NCI-H146 treated with DMSO at 0.1 percent for 48 hours (cell line): ENCODE results near the gene YIPF5.

Experiments
- DNase-seq: peaks from one replicate; lab custom pipeline; 2025; ENCODE audit not compliant: unreplicated experiment; lab: John Stamatoyannopoulos, UW

Gene YIPF5

DNA sequence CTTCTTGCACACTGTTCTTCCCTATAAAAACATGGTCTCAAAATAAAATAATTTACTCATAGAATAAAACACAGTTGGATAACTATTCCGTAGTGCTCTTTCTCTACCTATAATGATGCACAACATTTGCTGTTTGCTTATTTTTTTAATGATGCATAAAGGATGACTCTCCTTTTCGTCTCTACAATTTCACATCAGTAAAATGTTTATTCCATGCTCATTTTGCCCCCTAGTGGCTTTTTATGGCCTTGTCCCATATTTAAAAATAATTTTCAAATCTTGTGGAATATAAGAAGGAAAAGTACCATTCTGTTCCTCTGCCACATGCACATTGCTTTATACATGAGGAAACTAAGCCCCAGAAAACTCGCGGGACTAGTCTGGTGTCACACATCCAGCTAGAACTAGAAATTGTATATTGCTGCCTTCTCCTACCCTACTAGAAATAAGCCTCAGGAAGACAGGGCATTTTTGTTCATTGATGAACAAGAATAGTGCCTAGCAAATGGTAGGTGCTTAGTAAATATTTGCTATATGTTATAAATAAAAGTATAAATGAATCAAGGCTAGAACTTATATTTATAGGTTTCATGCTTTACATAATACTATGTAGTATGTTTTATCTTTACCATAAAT is 12.9 kb upstream of the YIPF5 start:
- no peak for DNase-seq

DNA sequence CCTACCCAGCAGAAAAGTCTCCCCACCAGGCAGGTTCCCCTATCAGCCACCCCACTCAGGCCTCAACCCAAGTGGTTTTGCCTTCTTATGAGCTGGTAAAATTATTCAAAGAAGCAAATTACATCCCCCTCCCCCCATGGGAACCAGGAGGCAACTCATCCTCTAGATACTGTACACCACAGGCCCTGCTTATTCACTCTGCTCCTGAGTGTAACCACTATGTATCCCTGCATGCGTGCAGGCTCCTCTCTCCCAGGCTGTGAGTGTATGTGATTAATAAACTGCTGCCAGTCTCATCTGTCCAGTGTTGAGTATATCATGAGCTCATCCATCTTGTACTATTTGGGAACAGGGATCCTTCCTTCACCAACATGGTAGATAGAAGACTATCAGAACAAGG is 8.8 kb upstream of the YIPF5 start:
- DNase-seq: no peak

GRCh38 chr5:144177548-144177947 is 7.1 kb upstream of the YIPF5 start:
- no peak for DNase-seq

- no peak for DNase-seq
These were observed 3.3 kb upstream of the YIPF5 start for GRCh38 chr5:144173766-144174165.

DNA sequence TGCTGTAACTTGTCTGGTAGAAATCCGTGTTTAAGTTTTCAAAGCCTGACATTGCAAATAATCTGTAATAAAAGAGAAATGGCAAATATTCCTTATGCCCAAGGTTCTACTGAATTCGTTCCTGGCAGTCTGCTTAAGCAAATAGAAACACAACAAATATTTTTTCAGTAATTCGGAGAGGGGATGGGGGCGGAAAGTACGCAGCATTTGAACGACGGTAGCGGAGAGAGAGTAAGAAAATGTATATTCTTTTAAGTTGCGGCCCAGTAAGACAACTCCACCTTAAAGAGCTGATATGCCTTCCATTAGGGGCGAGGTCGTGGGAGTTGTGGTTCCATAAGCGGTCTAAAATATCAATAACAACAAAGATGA is 569 bp downstream of the YIPF5 start:
- DNase-seq: no peak

DNA sequence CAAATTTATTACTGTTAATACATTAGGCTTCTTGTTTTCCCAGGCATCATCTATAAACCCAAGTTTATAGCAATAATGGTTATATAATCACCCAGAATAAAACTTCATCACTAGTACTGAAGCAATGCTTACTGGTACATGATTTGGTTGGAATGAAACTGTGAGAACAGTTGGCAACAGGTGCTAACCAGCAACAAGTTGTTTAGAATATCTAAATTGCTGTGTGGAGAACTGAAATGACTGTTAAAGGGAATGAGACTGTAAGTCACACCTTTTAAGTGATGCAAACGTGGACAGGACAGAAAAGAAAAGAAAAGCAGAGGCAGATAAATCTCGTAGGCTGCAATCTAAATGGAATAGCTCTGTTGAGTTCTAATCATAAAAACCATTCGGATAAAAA is 2.5 kb downstream of the YIPF5 start:
- no peak for DNase-seq

- no peak for DNase-seq
These were observed 3.8 kb downstream of the YIPF5 start for GRCh38 chr5:144166696-144167095.

DNA sequence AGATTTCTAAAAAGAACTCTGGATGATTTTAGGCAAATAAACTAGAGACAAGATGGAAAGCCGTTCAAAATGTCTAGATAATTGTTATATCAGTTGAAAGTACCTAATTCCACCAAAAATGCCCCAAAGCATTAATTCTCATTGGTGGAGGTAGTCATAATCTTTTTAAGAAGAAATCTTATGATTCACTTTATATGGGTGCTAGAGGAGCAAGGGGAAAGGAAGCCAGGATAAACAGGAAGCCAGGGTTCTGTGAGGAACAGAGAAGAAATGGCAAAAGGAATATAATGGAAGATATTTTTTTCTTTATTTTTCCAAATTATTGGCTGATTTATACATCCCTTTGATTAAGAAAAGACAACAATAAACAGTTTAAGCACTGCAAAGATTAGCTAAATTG is 7.8 kb downstream of the YIPF5 start:
- no peak for DNase-seq

GRCh38 chr5:144156767-144157171 is 13.7 kb downstream of the YIPF5 start:
- DNase-seq: no peak

DNA sequence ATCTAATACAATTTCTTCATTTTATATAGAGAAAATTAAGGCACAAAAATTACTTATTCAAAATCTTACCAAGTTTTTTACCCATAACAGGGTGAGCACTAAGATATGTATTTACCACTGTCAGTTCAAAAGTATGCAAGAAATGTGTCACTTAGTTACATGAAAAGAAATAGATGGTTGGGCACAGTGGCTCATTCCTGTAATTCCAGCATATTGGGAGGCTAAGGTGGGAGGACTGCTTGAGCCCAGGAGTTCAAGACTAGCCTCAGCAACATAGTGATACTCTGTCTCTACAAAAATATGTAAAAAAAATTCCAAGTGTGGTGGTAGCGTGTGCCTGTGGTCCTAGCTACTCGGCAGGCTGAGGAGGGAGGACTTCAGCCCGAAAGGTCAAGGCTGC is 19.4 kb downstream of the YIPF5 start:
- no peak for DNase-seq

GRCh38 chr5:144144956-144145751 is 25.3 kb downstream of the YIPF5 start:
- peak; percentile 10 for DNase-seq

DNA sequence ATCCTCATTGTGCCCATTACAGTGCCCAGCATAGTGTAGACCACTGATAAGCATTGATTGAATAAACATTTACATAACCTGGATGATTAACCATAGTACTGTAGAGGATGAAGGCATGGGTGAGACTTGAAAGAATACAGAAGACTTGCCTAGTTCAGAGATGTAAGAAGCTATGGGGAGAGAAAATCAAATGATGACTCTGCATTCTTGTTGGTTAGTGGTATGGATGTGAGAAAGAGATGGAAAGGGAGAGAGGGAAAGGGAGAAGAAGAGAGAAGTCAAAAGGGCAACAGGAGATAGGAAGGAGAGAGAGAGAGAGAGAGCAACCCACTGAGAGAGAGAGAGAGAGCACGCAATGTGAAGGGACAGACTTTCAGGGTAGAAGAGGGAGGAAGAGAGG is 26.8 kb downstream of the YIPF5 start:
- DNase-seq: no peak

DNA sequence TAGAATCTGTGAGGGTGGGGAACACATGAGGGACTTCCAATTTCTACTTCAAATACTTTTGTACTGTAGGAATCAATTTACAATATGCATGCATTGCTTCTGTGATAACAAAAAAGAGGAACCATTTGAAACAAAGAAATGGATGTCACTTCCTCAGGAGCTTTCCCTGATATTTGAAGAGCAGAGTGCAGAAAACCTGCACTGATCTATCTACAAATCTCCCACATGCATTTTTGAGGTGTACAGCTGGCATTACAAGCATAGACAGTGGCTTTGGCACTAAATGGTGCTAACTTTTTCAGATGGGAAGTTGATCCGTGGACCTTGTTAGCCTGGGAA is 27.7 kb downstream of the YIPF5 start:
- DNase-seq: no peak

- peak; percentile 6 for DNase-seq
These were observed 28.2 kb downstream of the YIPF5 start for GRCh38 chr5:144142139-144142823.

GRCh38 chr5:144141585-144141984 is 28.9 kb downstream of the YIPF5 start:
- no peak for DNase-seq

DNA sequence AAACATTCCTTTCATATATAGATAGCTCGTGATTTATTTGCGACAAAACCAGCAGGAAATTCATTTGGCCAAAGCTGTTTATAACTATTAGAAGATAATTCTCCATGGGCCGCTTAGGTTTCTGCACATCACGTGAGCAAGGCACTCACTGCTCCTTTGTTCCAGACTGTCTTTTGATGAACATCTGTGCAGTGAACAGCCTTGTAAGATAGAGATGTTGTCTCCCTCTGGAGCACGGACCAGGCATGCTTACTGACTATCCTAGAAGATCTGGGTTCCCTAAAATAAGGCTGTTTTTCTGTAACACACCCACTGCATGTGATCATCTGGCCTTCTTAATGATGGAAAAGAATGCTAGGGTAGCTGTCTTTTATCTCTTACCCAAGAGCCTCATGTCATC is 30.9 kb downstream of the YIPF5 start:
- no peak for DNase-seq

- no peak for DNase-seq
These were observed 35.2 kb downstream of the YIPF5 start for GRCh38 chr5:144135113-144135762.

DNA sequence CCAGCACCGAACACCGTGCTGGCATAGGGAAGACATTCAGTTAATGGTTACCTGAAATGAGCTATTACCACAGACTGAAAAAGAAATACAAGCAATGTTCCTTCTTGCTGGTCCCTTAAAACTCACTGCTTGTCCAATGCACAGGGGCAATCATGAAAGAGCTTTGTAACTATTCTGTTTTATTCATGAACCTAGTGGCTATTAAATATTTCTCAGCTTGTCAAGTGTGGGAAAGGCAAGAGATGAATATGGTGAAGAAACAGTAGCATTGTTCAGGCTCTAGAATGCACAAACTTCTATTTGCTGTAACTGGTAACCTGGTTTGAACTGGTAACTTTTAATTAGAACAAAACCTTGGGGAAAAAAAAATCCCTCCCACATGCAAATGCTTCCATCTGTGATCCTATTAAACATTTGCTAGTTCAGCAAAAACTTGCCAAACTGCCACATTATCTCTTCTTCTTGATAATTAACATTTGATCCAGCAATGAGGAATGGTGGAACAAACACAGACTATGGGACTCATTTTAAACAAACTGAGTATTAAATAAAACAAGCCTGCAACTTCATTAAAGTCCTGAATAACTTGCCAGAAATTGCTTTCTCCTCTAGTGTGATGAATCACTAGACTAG is 36.1 kb downstream of the YIPF5 start:
- no peak for DNase-seq

- DNase-seq: no peak
These were observed 37.3 kb downstream of the YIPF5 start for GRCh38 chr5:144133050-144133633.

GRCh38 chr5:144131261-144131660 is 39.2 kb downstream of the YIPF5 start:
- DNase-seq: no peak

DNA sequence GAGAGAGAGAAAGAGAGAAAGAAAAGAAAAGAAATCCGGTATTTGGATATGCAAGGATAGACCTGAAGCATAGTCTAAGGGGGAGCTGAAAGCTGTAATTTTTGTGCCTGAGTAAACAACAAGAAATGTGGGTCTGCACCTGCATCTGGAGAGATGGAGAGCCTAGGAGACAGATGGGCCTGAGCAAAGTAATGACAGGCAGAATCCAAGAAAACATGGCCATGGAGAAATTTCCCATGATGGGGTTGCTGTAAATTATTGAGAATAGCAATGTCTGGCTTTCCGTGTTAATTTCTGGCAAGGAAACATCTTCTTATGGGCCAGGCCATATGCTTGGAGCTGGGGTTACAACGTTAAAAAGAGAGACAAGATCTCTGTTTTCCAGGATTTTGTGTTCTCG is 40.2 kb downstream of the YIPF5 start:
- no peak for DNase-seq
